Measurements from ENCODE around the gene ARFGAP1. TPM values are rescaled to one million over a fixed set of nuclear protein-coding genes. Genes with fewer than 3 reads are reported as not detected.

ARFGAP1 gene
- total RNA-seq, 1 experiment from 2014 or later = 127 TPM

- no TSS peak for BruUV-seq (replicated peaks)
- intact Hi-C loops (cut with micrococcal nuclease; ENCODE audit: unreplicated experiment) = no loop called here
- H3K27me3 Mint-ChIP-seq (ENCODE audit: unreplicated experiment) = peaks cover 43% of the 10 kb centered on the region
- no peaks in the 10 kb centered on the region for H3K9me3 Mint-ChIP-seq (ENCODE audit: low read depth, unreplicated experiment)
- CTCF ChIA-PET = interaction anchor here (0.6 to 1.3 kb wide), 2 partner anchors 50 to 68 kb away, joined by 3 to 6 read pairs; no protein-coding TSS in a partner anchor
- peaks cover 57% of the 10 kb centered on the region for H3K36me3 Mint-ChIP-seq (ENCODE audit: insufficient read depth, unreplicated experiment)
- peak; percentile 66 for TF ChIP-seq CTCF (IDR thresholded peaks at IDR 0.05; ENCODE audit: unreplicated experiment)
- no peak overlapping the region for H3K4me3 Mint-ChIP-seq (ENCODE audit: low read depth, unreplicated experiment)
- no peaks in the 10 kb centered on the region for H3K4me1 Mint-ChIP-seq (ENCODE audit: low read depth, unreplicated experiment)
- no peak overlapping the region for H3K27ac Mint-ChIP-seq (ENCODE audit: unreplicated experiment)
- DNase-seq = peak; percentile 83
Measured at GRCh38 chr20:63290677-63291472, 18.3 kb downstream of the ARFGAP1 start.

DNA sequence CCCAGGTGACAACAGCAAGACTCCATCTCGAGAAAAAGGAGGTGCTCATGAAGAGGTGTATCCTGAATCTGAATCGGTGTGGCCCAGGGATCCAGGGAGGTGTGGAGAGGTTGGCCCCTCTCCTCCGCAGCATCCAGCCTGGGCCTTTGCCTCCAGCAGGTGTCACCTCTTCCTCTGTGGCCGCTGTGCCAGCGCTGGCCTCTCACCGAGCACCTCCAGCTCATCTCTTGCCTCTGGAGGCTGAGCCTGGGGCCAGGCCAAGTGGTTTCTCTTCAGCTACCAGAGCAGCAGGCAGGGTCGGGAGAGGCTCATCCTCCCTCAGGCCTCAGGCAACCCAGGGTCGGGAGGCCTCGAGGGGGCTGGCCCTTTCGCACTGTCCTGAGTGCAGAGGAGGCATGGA is 19.2 kb downstream of the ARFGAP1 start:
- no peak overlapping the region for H3K4me3 Mint-ChIP-seq (ENCODE audit: low read depth, unreplicated experiment)
- peak overlapping the region; percentile 20 for H3K27ac Mint-ChIP-seq (ENCODE audit: unreplicated experiment)
- peaks cover 52% of the 10 kb centered on the region for H3K27me3 Mint-ChIP-seq (ENCODE audit: unreplicated experiment)
- H3K4me1 Mint-ChIP-seq (ENCODE audit: low read depth, unreplicated experiment) = no peaks in the 10 kb centered on the region
- DNase-seq = no peak
- intact Hi-C loops (cut with micrococcal nuclease; ENCODE audit: unreplicated experiment) = no loop called here
- TF ChIP-seq CTCF (IDR thresholded peaks at IDR 0.05; ENCODE audit: unreplicated experiment) = no peak
- H3K9me3 Mint-ChIP-seq (ENCODE audit: low read depth, unreplicated experiment) = no peaks in the 10 kb centered on the region
- H3K36me3 Mint-ChIP-seq (ENCODE audit: insufficient read depth, unreplicated experiment) = peaks cover 56% of the 10 kb centered on the region
- CTCF ChIA-PET = interaction anchor here (1.0 to 1.3 kb wide), 3 partner anchors 57 to 85 kb away, joined by 3 to 6 read pairs (median 3); no protein-coding TSS in a partner anchor
- BruUV-seq (replicated peaks) = no TSS peak

- H3K27ac Mint-ChIP-seq (ENCODE audit: unreplicated experiment) = peak overlapping the region; percentile 20
- no peak for DNase-seq
- peaks cover 52% of the 10 kb centered on the region for H3K36me3 Mint-ChIP-seq (ENCODE audit: insufficient read depth, unreplicated experiment)
- peaks cover 57% of the 10 kb centered on the region for H3K27me3 Mint-ChIP-seq (ENCODE audit: unreplicated experiment)
- no peaks in the 10 kb centered on the region for H3K4me1 Mint-ChIP-seq (ENCODE audit: low read depth, unreplicated experiment)
- CTCF ChIA-PET = interaction anchor here (1.0 to 1.3 kb wide), 2 partner anchors 57 to 85 kb away, joined by 3 read pairs; no protein-coding TSS in a partner anchor
- no peaks in the 10 kb centered on the region for H3K9me3 Mint-ChIP-seq (ENCODE audit: low read depth, unreplicated experiment)
- BruUV-seq (replicated peaks) = no TSS peak
- no peak overlapping the region for H3K4me3 Mint-ChIP-seq (ENCODE audit: low read depth, unreplicated experiment)
- intact Hi-C loops (cut with micrococcal nuclease; ENCODE audit: unreplicated experiment) = no loop called here
- no peak for TF ChIP-seq CTCF (IDR thresholded peaks at IDR 0.05; ENCODE audit: unreplicated experiment)
Measured at GRCh38 chr20:63292292-63292701, 19.7 kb downstream of the ARFGAP1 start.

DNA sequence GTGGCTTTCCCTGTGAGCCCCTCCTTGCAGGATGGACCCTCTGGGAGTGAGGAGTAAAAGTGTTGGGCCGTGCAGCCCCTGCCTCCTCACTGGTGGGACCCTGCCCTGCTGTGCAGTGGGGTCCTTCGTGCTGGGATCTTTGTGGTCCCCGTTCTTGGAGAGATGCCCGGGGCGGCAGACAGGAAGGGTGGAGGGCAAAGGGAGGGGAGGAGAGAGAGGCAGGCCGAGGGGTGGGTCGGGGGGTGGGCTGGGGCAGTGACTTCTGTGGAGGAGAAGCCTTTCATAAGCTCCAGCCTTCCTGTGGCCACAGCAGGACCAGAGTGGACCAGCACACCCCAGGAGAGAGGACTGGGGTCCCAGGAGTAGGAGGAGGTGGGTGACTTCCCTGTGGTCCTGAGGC is 20.3 kb downstream of the ARFGAP1 start, which contains the start of gene COL20A1:
Gene COL20A1, plus strand, starts transcription at position 283 of the 400 bp plus-strand sequence. CDS start 1,922 bp downstream, outside the sequence.
- TF ChIP-seq CTCF (IDR thresholded peaks at IDR 0.05; ENCODE audit: unreplicated experiment) = no peak
- peaks cover 46% of the 10 kb centered on the region for H3K36me3 Mint-ChIP-seq (ENCODE audit: insufficient read depth, unreplicated experiment)
- H3K9me3 Mint-ChIP-seq (ENCODE audit: low read depth, unreplicated experiment) = no peaks in the 10 kb centered on the region
- BruUV-seq (replicated peaks) = no TSS peak
- H3K27ac Mint-ChIP-seq (ENCODE audit: unreplicated experiment) = peak within 1 kb of the TSS; percentile 20
- H3K27me3 Mint-ChIP-seq (ENCODE audit: unreplicated experiment) = peaks cover 63% of the 10 kb centered on the region
- no peak within 1 kb of the TSS for H3K4me3 Mint-ChIP-seq (ENCODE audit: low read depth, unreplicated experiment)
- H3K4me1 Mint-ChIP-seq (ENCODE audit: low read depth, unreplicated experiment) = no peaks in the 10 kb centered on the region
- intact Hi-C loops (cut with micrococcal nuclease; ENCODE audit: unreplicated experiment) = no loop called here
- no peak for DNase-seq
- CTCF ChIA-PET = no interaction called here

Data from Calu3 (cell line).